HG03064 (cell line): ENCODE measurements around the gene TPX2.
"Not testable (repeated sequence)": the region's sequence is repeated elsewhere in the genome, so short reads cannot be mapped to it uniquely, and the experiment has no call there.

ENCODE experiments used
- ATAC-seq: cut with Tn5 transposase; IDR thresholded peaks from one replicate; pipeline ENCODE4 v1.9.1; 2021; ENCODE audit warnings: low read depth; ENCODE audit not compliant: unreplicated experiment

TPX2 gene

DNA sequence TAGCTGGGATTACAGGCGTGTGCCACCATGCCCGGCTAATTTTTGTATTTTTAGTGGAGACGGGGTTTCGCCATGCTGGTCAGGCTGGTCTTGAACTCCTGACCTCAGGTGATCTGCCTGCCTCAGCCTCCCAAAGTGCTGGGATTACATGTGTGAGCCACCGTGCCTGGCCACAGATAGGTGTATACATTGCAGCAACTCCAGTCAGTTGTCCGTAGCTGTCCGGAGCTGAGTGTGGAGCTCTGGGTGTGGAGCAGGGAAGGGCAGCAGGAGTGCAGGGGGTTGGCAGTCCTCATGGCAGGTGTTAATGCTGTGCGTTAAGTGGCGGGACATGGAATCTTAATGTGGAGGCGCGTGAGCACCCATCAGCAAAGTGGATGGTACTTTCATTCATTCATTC lies 88.9 kb downstream of the TPX2 start:
- ATAC-seq: not testable (repeated sequence)

DNA sequence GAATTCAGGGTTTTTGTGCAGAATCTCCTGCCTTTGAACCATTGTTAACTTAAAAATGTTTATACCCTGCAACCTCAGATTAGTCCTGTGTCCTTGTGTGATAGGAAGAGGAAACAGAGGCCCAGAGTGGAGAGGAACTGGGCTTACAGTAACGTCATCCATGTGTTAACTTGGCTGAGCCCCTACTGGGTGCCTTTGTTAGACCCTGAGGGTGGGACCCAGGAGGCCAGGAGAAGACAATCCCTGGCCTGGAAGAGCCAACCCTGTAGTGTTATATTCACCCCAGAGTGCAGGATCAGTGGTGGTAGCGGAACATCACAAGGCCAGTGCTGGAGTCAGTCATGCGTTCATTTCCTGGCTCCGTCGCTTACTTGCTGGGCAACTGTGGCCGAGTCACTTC lies 90.6 kb downstream of the TPX2 start:
- no peak for ATAC-seq

- no peak for ATAC-seq
Measured at GRCh38 chr20:31830406-31830981, 91.4 kb downstream of the TPX2 start.

DNA sequence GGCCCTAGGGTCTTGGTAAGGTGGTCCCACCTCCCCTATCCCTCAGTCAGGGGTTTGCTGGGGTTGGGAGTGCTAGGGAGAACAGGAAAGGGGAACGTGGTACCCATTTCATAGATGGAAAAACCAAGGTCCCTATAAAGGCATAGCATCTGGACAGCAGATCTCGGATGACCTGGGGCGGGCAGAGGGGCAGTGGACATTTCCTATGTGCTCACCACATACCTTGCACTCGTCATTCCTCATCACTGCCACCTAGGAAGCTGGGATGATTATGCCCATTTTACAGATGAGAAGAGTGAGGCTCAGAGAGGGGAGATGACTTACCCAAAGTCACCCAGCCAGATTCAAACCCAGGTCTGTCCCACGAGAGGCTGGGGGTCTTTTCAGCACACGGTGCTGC lies 92.1 kb downstream of the TPX2 start:
- no peak for ATAC-seq

- ATAC-seq: no peak
Measured at GRCh38 chr20:31831771-31832306, 92.7 kb downstream of the TPX2 start.

DNA sequence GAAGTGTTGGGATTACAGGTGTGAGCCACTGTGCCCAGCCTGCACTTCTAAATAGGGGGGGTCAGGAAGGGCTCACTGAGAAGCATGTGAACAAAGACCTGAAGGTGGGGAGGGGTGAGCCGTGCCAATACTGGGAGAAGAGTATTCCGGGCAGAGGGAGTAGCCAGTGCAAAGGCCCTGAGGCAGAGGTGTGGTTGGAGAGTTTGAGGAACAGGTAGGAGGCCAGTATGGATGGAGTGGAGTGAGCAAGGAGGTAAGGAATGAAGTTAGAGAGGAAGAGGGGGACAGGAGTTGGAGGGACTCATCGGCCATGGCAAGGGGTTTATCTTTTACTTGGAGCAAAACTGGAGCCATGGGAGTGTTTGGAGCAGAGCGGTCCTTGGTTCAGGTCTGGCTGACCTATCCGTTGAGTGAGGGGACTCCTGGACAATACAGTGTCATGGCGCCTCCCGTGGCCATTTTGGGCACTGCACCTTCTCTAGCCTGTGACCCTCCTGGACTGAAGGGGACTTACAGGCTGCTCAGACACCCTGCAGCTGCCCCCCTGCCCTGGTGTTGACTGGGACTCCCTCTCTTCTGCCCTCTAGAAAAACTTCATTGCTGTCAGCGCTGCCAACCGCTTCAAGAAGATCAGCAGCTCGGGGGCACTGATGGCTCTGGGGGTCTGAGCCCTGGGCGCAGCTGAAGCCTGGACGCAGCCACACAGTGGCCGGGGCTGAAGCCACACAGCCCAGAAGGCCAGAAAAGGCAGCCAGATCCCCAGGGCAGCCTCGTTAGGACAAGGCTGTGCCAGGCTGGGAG lies 94.2 kb downstream of the TPX2 start:
- ATAC-seq: no peak

- ATAC-seq: no peak
Measured at GRCh38 chr20:31833931-31834521, 94.9 kb downstream of the TPX2 start.

- no peak for ATAC-seq
Measured at GRCh38 chr20:31835554-31835953, 96.5 kb downstream of the TPX2 start.

DNA sequence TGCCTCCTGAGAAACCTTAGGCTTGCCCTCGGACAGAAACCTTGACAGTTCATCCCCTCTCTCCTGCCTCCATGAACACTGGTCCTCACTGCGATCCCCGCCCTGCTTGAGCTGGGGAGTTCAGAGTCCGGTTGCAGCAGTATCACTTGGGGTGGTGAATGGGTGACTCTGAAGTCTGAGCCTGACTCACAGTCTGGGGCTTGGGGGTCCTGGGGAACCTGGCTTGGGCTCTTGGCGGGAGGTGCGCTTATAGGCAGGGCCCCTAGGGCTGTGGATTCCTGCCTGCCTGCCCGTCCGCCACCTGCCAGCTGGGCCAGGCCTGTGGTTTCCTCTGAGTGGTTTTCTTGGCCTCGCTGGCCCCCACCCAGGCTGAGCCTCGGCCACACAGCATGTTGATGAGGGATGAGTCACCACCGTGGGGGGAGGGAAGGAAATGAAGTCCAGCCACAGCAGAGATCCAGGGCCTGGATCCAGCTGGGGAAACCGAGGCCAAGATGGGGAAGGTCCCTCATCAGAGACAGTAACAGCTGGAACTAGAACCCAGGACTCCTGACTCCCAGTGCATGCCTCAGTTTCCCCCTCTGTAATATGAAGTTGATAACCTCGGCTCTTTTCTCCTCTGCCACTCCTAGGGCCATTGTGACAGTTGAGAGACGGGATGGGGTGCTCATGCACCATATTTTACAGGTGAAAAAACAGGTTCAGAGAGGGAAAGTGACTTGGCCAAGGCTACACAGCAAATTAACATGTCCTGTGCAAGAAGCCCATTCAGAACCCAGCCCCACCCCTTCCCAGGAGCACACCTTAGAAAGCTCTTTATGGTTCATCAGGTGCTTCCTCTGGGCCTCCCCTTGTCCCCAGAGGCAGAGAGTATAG lies 97.1 kb downstream of the TPX2 start:
- no peak for ATAC-seq

GRCh38 chr20:31836853-31837608 lies 97.9 kb downstream of the TPX2 start:
- no peak for ATAC-seq

DNA sequence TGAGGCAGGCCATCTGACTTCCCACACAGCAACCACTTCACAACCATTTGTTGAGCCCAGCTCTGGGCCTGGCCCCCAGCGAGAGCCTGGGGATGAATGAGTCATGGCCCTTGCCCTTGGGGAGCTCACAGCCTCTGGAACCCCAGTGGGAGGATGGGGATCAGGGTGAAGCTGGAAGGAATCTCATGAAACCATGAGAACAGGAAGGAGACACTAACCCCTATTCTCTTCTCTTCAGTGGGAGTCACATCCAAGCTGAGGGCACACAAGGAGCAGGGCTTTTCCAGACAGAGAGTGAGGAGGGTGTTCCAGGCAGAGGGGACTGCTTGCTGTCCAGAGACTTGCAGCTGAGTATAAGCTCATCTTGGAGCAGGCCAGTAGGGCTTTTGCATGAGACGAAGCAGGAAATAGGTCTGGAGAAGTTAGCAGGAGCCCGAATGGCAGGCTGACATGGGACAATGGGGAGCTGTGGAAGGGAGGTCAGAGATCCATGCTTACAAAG lies 98.9 kb downstream of the TPX2 start:
- ATAC-seq: no peak

DNA sequence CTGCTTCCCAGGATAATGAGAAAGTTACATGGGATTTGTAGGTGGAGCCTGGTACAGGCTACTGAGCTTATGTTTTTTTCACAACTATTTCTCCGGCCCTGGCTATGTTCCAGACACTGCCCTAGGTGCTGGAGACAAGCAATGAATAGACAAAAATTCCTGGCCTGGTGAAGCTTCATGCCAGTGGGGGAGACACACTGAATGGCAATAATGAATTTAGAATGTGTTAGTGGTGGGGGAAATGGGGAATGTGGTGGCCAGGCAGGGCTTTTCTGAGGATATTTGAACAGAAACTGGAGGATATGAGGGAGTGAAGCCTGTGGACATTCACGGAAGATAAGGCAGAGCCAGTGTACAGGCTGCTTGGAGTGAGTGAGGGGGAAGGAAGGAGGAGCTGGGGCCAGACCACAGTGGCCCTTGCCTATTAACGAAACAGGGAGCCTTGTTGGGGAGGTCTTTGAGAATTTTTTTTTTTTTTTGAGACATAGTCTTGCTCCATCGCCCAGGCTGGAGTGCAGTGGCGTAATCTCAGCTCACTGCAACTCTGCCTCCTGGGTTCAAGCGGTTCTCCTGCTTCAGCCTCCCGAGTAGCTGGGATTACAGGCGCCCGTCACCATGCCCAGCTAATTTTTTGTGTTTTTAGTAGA lies 99.7 kb downstream of the TPX2 start:
- no peak for ATAC-seq

GRCh38 chr20:31839782-31840487 lies 100.8 kb downstream of the TPX2 start:
- ATAC-seq: no peak

- ATAC-seq: no peak
Measured at GRCh38 chr20:31840906-31841816, 102.1 kb downstream of the TPX2 start.

- ATAC-seq: no peak
Measured at GRCh38 chr20:31841928-31842327, 102.8 kb downstream of the TPX2 start.

- ATAC-seq: no peak
Measured at GRCh38 chr20:31842471-31843157, 103.5 kb downstream of the TPX2 start.

DNA sequence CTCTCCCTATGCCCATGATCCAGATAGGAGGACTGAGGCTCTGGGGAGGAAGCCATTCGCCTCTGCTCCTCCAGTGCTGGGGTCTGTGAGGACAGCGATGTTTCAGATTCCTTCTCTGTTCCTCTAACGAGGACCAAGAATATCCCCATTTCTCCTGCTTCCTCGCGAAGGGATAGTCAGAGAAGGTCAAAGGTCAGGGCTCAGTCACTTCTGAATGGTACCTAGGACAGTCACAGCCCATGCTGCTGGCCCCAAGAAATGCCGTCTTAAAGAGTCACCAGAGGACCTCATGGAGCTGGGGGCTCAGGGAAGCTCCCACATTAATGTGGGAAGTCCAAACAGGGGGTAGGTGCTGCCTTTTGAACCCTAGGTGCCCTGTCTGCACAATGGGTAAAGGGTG lies 104.2 kb downstream of the TPX2 start:
- no peak for ATAC-seq
